Measurements from ENCODE around the gene ADI1.

GRCh38 chr2:3513026-3513810 is 6.1 kb downstream of the ADI1 start:
- TF ChIP-seq CTCF (IDR thresholded peaks at IDR 0.05; ENCODE audit: insufficient read depth, low read length) (no peak), GABPA (IDR thresholded peaks at IDR 0.05; ENCODE audit: low read depth) (no peak)

Measured in HL-60 (cell line).